ENCODE data around the gene FN3K. TPM values are rescaled to one million over a fixed set of nuclear protein-coding genes. Genes with fewer than 3 reads are reported as not detected.

The FN3K gene
- total RNA-seq, 1 donor from 2014 or later: 5.8 TPM

DNA sequence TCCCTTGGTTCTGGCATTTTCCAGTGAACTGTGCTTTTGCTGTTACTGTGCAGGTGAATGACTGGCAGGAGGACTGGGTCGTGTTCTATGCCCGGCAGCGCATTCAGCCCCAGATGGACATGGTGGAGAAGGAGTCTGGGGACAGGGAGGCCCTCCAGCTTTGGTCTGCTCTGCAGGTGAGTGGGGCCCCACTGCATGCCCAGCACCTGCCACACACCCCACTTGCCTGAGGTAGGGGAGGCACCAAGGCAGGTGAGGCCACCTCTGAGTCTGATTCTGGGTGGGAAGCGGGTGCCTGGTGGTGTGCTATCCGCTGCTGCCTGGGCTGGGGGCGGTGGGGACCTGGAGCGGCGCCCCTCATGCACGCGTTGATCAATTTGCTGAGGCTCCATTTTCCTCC, 9.0 kb upstream of the FN3K start:
- TF ChIP-seq, protein P1, sequence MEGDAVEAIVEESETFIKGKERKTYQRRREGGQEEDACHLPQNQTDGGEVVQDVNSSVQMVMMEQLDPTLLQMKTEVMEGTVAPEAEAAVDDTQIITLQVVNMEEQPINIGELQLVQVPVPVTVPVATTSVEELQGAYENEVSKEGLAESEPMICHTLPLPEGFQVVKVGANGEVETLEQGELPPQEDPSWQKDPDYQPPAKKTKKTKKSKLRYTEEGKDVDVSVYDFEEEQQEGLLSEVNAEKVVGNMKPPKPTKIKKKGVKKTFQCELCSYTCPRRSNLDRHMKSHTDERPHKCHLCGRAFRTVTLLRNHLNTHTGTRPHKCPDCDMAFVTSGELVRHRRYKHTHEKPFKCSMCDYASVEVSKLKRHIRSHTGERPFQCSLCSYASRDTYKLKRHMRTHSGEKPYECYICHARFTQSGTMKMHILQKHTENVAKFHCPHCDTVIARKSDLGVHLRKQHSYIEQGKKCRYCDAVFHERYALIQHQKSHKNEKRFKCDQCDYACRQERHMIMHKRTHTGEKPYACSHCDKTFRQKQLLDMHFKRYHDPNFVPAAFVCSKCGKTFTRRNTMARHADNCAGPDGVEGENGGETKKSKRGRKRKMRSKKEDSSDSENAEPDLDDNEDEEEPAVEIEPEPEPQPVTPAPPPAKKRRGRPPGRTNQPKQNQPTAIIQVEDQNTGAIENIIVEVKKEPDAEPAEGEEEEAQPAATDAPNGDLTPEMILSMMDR (IDR thresholded peaks at IDR 0.05; ENCODE audit: insufficient read depth, low read length, poor library complexity, severe bottlenecking): no peak
- H3K36me3 ChIP-seq (ENCODE audit: control insufficient read depth, insufficient read depth, low read length): peaks cover 1% of the 10 kb centered on the region
- no peak for DNase-seq (ENCODE audit: low read depth)
- H3K27me3 ChIP-seq (ENCODE audit: control insufficient read depth, insufficient read depth, low read length): no peaks in the 10 kb centered on the region
- H3K4me3 ChIP-seq (ENCODE audit: low read depth, low read length): no peak overlapping the region

DNA sequence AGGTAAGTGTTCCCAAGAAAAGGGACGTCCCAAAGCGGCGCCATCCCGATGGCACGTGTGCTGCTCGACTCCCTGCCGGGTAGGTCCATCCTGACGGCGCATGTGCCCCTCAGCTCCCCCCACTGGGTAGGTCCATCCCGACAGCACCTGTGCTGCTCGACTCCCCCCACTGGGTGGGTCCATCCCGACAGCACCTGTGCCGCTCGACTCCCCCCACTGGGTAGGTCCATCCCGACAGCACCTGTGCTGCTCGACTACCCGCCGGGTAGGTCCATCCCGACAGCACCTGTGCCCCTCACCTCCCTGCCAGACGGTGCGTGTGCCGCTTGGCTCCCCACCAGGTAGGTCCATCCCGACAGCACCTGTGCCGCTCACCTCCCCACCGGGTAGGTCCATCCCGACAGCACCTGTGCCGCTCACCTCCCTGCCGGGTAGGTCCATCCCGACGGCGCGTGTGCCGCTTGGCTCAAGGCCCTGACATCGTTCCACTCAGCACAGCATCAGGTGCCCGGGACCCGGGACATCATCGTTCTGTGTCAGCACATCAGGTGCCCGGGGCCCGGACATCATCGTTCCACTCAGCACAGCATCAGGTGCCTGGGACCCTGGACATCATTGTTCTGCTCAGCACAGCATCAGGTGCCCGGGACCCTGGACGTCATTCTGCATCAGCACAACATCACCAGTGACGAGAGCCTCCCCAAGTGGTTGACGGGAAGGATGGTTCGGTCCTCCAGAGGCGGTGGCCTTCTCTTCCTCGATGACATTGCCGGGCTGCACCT, 5.7 kb upstream of the FN3K start:
- TF ChIP-seq, protein P1 (IDR thresholded peaks at IDR 0.05; ENCODE audit: insufficient read depth, low read length, poor library complexity, severe bottlenecking): no peak
- no peak overlapping the region for H3K4me3 ChIP-seq (ENCODE audit: low read depth, low read length)
- no peak for DNase-seq (ENCODE audit: low read depth)
- no peaks in the 10 kb centered on the region for H3K36me3 ChIP-seq (ENCODE audit: control insufficient read depth, insufficient read depth, low read length)
- no peaks in the 10 kb centered on the region for H3K27me3 ChIP-seq (ENCODE audit: control insufficient read depth, insufficient read depth, low read length)

DNA sequence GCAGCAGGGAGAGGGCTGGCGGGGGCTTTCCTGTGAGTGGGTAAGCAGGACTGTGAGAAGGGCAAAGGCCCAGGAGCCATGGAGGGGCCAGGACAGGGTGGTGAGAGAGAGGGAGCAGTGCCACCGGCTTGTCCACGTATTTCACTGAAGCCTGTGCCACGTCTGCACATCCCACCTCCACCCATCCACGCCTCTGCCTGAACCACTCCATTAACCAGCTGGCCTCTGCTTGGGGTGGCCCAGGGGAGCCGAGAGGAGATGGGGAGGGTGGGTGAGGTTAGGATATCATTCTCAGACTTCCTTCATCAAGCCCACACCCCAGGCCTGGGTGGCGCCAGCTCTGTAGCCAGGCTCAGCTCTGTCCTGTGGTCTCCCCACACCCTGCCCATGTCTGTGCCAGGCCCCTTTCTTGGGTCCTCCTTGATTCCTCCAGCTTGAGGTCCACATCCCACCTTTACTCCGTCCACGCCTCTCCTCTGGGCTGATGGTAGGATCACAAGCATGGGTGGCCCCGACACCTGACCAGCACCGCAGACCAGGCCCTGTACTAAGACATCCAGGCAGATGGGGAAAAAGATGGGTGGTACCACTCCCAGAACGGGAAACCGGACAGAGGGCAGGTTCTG, 3.2 kb upstream of the FN3K start:
- DNase-seq (ENCODE audit: low read depth): no peak
- no peak overlapping the region for H3K4me3 ChIP-seq (ENCODE audit: low read depth, low read length)
- TF ChIP-seq, protein P1 (IDR thresholded peaks at IDR 0.05; ENCODE audit: insufficient read depth, low read length, poor library complexity, severe bottlenecking): no peak
- H3K36me3 ChIP-seq (ENCODE audit: control insufficient read depth, insufficient read depth, low read length): no peaks in the 10 kb centered on the region
- H3K27me3 ChIP-seq (ENCODE audit: control insufficient read depth, insufficient read depth, low read length): no peaks in the 10 kb centered on the region

DNA sequence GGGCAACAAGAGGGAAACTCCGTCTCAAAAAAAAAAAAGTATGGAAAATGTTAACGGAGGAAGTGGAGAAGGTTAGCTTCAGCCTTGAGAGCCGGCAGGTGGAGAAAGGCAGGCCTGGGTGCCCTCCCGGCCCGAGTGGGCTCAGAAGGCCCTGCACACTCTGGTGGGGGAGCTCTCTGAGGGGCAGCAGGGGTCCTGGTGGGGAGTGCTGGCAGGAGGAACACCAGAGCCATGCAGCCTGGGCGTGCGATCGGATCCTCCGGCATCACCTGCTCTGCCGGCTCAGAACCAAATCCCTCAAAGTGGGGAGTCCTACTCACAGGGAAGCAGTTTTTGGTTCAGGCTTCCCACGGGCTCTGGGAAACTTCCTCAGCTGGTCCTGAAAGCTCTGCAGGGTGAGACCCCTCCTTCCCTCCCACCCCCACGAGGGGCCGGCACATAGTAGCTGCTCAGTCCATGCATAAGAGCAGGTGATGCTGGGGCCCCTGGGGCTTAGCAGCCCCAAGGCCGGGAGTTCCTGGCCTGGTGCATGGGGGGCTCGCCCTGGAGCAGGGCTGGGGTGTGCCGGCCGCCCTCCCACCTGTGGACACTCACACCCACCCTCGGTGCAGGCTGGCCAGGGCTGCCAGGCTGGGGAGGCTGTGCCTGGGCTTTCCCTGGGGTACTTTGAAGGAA, 1.2 kb downstream of the FN3K start:
- TF ChIP-seq, protein P1 (IDR thresholded peaks at IDR 0.05; ENCODE audit: insufficient read depth, low read length, poor library complexity, severe bottlenecking): no peak
- H3K27me3 ChIP-seq (ENCODE audit: control insufficient read depth, insufficient read depth, low read length): no peaks in the 10 kb centered on the region
- H3K4me3 ChIP-seq (ENCODE audit: low read depth, low read length): no peak overlapping the region
- peaks cover 3% of the 10 kb centered on the region for H3K36me3 ChIP-seq (ENCODE audit: control insufficient read depth, insufficient read depth, low read length)
- DNase-seq (ENCODE audit: low read depth): no peak

DNA sequence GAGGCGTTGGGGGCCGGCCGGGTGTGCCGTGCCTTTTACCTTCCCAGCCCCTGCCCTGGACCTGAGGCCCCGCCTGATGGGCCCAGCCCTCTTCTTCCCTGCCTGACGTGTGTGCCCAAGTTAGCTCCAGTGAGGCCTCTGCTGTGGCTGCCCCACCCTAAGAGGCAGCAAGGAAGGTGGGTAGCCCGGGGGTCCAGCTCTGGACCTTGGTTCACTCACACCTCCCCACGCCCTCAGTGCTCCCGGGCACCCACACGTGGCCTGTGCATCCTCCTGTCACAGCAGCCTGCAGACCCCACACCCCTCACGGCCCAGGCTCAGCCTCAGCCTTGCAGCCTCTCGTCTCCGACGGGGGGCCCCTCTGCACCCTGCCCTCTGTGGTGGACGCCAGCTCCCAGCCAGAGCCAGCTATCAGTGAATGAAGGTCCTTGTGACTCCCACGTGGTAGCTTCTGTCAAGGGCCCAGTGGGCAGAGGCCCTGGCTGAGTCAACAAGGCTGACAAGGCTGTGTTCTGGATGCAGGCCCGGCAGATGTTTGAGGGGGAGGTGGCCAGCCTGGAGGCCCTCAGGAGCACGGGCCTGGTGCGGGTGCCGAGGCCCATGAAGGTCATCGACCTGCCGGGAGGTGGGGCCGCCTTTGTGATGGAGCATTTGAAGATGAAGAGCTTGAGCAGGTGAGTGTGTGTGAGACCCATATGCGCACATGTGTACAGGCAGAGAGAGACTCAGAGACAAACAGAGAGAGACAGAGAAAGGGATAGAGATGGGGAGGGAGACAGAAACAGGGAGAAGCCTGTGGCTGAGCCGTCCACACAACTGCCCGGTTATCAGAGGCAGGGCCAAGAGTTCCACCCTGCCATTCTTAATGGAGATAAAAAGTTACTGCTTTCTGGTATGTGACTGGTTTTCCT, 2.8 kb downstream of the FN3K start:
- DNase-seq (ENCODE audit: low read depth): no peak
- TF ChIP-seq, protein P1 (IDR thresholded peaks at IDR 0.05; ENCODE audit: insufficient read depth, low read length, poor library complexity, severe bottlenecking): no peak
- Histone ChIP-seq H3K27me3 (ENCODE audit: control insufficient read depth, insufficient read depth, low read length) (no peaks in the 10 kb centered on the region), H3K36me3 (ENCODE audit: control insufficient read depth, insufficient read depth, low read length) (peaks cover 3% of the 10 kb centered on the region), H3K4me3 (ENCODE audit: low read depth, low read length) (no peak overlapping the region)
